Gastroesophageal sphincter (tissue), 4 donors: ENCODE data around the gene ADD3. TPM values are rescaled to one million over a fixed set of nuclear protein-coding genes. Genes with fewer than 3 reads are reported as not detected.
A peak's percentile ranks its signal among the peaks of the same experiment; 100 is the strongest.

Experiments used
- ATAC-seq: fragments of 150-250 bp; one replicate; pipeline ENCODE4 v1.9.1; 2016; ENCODE audit warnings: mild to moderate bottlenecking, moderate library complexity
- H3K27ac ChIP-seq, 4 donors: fragments of 200-600 bp; sonication (generic) in 3 of 4; 1 replicate in 3 of 4; 2 replicates in 1 of 4; pipeline ENCODE4 v1.5.1; 2016 to 2019
- H3K27me3 ChIP-seq: fragments of 200-600 bp; sonication (generic); one replicate; pipeline ENCODE4 v1.5.1; 2019
- H3K36me3 ChIP-seq, 2 donors: fragments of 200-600 bp; sonication (generic); one replicate each; pipeline ENCODE4 v1.5.1; 2019; ENCODE audit warnings: control low read depth in 1 of 2
- H3K4me1 ChIP-seq, 3 donors: fragments of 200-600 bp; sonication (generic); 1 replicate in 2 of 3; 2 replicates in 1 of 3; pipeline ENCODE4 v1.5.1; 2016 to 2019; ENCODE audit warnings: control low read depth in 2 of 3
- H3K4me3 ChIP-seq, 2 donors: fragments of 200-600 bp; sonication (generic); one replicate each; pipeline ENCODE4 v1.5.1; 2019; ENCODE audit warnings: mild to moderate bottlenecking in 1 of 2, moderate library complexity in 1 of 2
- H3K9me3 ChIP-seq, 3 donors: fragments of 200-600 bp; sonication (generic); one replicate each; pipeline ENCODE4 v1.5.1; 2017 to 2019; ENCODE audit warnings: control low read depth in 2 of 3
- CTCF ChIP-seq, 4 experiments: fragments of 200-600 bp in 2 of 4; fragments of 450-650 bp in 2 of 4; sonication (generic) in 1 of 4; IDR thresholded peaks; one replicate each; pipeline ENCODE4 v1.5.1; 2017 to 2019; ENCODE audit warnings: antibody characterized with exemption in 4 of 4, mild to moderate bottlenecking in 2 of 4, moderate library complexity in 2 of 4
- EP300 ChIP-seq: sonication (generic); formaldehyde crosslinking; IDR thresholded peaks from one replicate; pipeline ENCODE4 v1.6.1; 2017; ENCODE audit warnings: antibody characterized with exemption, mild to moderate bottlenecking
- POLR2A ChIP-seq, 2 donors: fragments of 450-650 bp; IDR thresholded peaks; one replicate each; pipeline ENCODE4 v1.6.1; 2017; ENCODE audit warnings: antibody characterized with exemption in 2 of 2, mild to moderate bottlenecking in 2 of 2, moderate library complexity in 1 of 2
- POLR2AphosphoS5 ChIP-seq: sonication (generic); formaldehyde crosslinking; IDR thresholded peaks from one replicate; pipeline ENCODE4 v1.6.1; 2017; ENCODE audit warnings: antibody characterized with exemption
- WGBS, 2 donors: methylation state at CpG; one replicate each; pipeline ENCODE4 v1.1.5; 2018; ENCODE audit warnings: low coverage in 1 of 2; 5-methylcytosine and 5-hydroxymethylcytosine counted together
- total RNA-seq, 4 donors: library from RNA; depleted of rRNA; stranded (reverse); fragments of >200 nt; gene quantifications; one replicate each; pipeline ENCODE4 v1.1.0, GENCODE V29; 2016

The ADD3 gene
- total RNA-seq, 4 donors from 2014 or later: 50.3 to 277 (median 118) TPM

DNA sequence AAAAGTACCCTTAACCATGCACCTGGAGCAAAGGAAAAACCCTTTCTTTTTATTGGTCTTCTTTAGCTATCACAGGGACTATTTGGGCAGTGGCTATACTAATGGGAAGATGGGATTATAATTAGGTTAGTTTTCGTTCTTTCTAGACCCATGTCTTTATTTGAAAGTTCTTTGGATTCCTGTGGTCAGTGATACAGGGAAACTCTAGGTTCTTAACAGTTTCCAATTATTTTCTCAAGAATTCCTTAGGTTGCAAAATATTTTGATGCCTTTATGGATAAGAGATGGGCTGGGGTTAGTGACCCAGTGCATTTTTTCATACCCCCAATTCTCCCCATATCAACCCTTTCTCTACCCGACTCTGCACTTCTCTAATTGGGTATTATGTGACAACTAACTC lies 49.0 kb downstream of the ADD3 start:
- TF ChIP-seq POLR2AphosphoS5: no peak
- TF ChIP-seq EP300: no peak
- TF ChIP-seq CTCF (IDR thresholded peaks at IDR 0.05): no peak
- no peak for TF ChIP-seq POLR2A (IDR thresholded peaks at IDR 0.05)
- Histone ChIP-seq H3K27ac (no peak overlapping the region), H3K4me1 (peaks cover 0 to 40% (median 7%) of the 10 kb centered on the region in 3 donors), H3K36me3 (no peaks in the 10 kb centered on the region), H3K9me3 (no peaks in the 10 kb centered on the region), H3K4me3 (no peak overlapping the region), H3K27me3 (no peaks in the 10 kb centered on the region)
- WGBS, 2 donors: 40 to 88% methylated on average over 1 to 2 of the region's 2 CpGs
- ATAC-seq: no peak

GRCh38 chr10:110057456-110057855 lies 49.7 kb downstream of the ADD3 start:
- Histone ChIP-seq H3K4me3 (no peak overlapping the region), H3K27ac (no peak overlapping the region), H3K36me3 (no peaks in the 10 kb centered on the region), H3K9me3 (no peaks in the 10 kb centered on the region), H3K4me1 (peaks cover 0 to 40% (median 7%) of the 10 kb centered on the region in 3 donors), H3K27me3 (no peaks in the 10 kb centered on the region)
- TF ChIP-seq POLR2AphosphoS5 (no peak), POLR2A (IDR thresholded peaks at IDR 0.05) (no peak), EP300 (no peak), CTCF (IDR thresholded peaks at IDR 0.05) (no peak)
- ATAC-seq: no peak
- WGBS, 2 donors: 83 to 90% methylated on average over 1 of the region's 1 CpG

DNA sequence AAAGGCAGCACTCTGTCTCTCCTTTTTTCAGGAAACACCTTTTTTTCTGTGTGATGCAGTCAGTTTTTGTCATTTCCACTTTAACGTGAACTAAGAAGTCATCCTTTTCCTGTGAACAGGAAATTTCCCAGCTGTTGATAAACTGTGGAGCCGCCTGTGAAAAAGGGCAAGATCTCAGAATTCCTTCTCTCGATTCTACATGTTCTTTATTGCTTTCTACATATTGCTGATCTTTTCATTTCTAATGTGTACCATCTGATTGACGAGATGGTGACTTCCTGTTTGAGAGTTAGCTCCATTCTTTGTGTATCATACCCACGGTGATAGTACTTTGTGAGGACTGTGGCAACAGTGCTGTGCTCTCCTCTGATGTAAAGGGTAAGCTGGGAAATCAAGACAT lies 50.4 kb downstream of the ADD3 start:
- H3K4me1 ChIP-seq: peaks cover 0 to 40% (median 7%) of the 10 kb centered on the region in 3 donors
- H3K27ac ChIP-seq: peak overlapping the region in 1 of 4 donors; percentile 9
- no peak overlapping the region for H3K4me3 ChIP-seq

GRCh38 chr10:110059925-110060324 lies 52.1 kb downstream of the ADD3 start:
- Histone ChIP-seq H3K4me3 (no peak overlapping the region), H3K27me3 (no peaks in the 10 kb centered on the region), H3K4me1 (peaks cover 0 to 40% (median 7%) of the 10 kb centered on the region in 3 donors), H3K36me3 (no peaks in the 10 kb centered on the region), H3K9me3 (no peaks in the 10 kb centered on the region), H3K27ac (peak overlapping the region in 3 of 4 donors; percentile 5 to 47 (median 45))
- TF ChIP-seq POLR2AphosphoS5: peak; percentile 37
- TF ChIP-seq CTCF (IDR thresholded peaks at IDR 0.05): no peak
- WGBS, 2 donors: 32 to 35% methylated on average over 4 of the region's 4 CpGs
- ATAC-seq: peak; percentile 72

More for the DNA sequence above, 50.4 kb downstream of the ADD3 start:
- 41 to 52% methylated on average over 5 of the region's 5 CpGs for WGBS, 2 donors
- Histone ChIP-seq H3K9me3 (no peaks in the 10 kb centered on the region), H3K27me3 (no peaks in the 10 kb centered on the region), H3K36me3 (no peaks in the 10 kb centered on the region)
- TF ChIP-seq POLR2A (IDR thresholded peaks at IDR 0.05): no peak
- no peak for ATAC-seq

DNA sequence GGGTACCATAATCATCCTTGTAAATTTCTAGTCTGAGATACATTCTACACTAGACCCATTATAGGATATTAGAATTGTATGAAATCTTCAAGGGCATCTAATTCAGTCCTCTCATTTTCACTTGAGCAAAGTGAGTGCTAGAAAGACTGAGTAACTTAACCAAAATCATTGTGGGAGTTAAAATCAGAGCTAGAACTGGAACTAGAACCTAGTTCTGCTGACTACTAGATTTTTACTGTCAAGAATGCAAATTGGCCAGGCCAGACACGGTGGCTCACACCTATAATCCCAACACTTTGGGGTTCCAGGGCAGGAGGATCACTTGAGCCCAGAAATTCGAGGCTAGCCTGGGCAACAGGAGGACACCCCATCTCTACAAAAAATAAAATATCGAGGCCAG lies 53.9 kb downstream of the ADD3 start:
- TF ChIP-seq EP300: no peak
- no peak for TF ChIP-seq CTCF (IDR thresholded peaks at IDR 0.05)
- no peak for TF ChIP-seq POLR2A (IDR thresholded peaks at IDR 0.05)
- no peak for TF ChIP-seq POLR2AphosphoS5
- H3K36me3 ChIP-seq: no peaks in the 10 kb centered on the region
- H3K27me3 ChIP-seq: no peaks in the 10 kb centered on the region
- WGBS, 2 donors: no CpG with 5 or more reads among the region's 3 CpGs
- H3K27ac ChIP-seq: no peak overlapping the region
- no peak for ATAC-seq
- no peak overlapping the region for H3K4me3 ChIP-seq
- no peaks in the 10 kb centered on the region for H3K9me3 ChIP-seq
- peaks cover 0 to 40% (median 7%) of the 10 kb centered on the region in 3 donors for H3K4me1 ChIP-seq
